ENCODE results near the gene TOE1. TPM values are rescaled to one million over a fixed set of nuclear protein-coding genes. Genes with fewer than 3 reads are reported as not detected.
A peak's percentile ranks its signal among the peaks of the same experiment; 100 is the strongest.

Gene TOE1
- total and polyA plus RNA-seq, 9 of the 15 experiments (the other 6 are each of a cell fraction or from before 2014, with no cell fraction given) = 32.1 to 85.7 (median 38.0) TPM

GRCh38 chr1:45299981-45300668 lies 39.8 kb upstream of the TOE1 start (continued):
- TF ChIP-seq, protein P1, sequence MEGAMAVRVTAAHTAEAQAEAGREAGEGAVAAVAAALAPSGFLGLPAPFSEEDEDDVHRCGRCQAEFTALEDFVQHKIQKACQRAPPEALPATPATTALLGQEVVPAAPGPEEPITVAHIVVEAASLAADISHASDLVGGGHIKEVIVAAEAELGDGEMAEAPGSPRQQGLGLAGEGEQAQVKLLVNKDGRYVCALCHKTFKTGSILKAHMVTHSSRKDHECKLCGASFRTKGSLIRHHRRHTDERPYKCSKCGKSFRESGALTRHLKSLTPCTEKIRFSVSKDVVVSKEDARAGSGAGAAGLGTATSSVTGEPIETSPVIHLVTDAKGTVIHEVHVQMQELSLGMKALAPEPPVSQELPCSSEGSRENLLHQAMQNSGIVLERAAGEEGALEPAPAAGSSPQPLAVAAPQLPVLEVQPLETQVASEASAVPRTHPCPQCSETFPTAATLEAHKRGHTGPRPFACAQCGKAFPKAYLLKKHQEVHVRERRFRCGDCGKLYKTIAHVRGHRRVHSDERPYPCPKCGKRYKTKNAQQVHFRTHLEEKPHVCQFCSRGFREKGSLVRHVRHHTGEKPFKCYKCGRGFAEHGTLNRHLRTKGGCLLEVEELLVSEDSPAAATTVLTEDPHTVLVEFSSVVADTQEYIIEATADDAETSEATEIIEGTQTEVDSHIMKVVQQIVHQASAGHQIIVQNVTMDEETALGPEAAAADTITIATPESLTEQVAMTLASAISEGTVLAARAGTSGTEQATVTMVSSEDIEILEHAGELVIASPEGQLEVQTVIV (CRISPR knock-in tag; IDR thresholded peaks at IDR 0.05; ENCODE audit: borderline replicate concordance) = no peak
- TF ChIP-seq SREBF1 (IDR thresholded peaks at IDR 0.05; ENCODE audit: borderline replicate concordance, low read depth, low read length) = no peak
- no peak for TF ChIP-seq MLLT1 (IDR thresholded peaks at IDR 0.05)
- no peak for TF ChIP-seq ZFP36 (IDR thresholded peaks at IDR 0.05; ENCODE audit: low read depth, low read length, partially characterized antibody)
- TF ChIP-seq ZZZ3 (IDR thresholded peaks at IDR 0.05) = no peak
- no peak for TF ChIP-seq PBX2 (CRISPR knock-in tag; IDR thresholded peaks at IDR 0.05; ENCODE audit: low read depth)
- TF ChIP-seq PBX2 (tag; conservative IDR thresholded peaks at IDR 0.05; ENCODE audit: low read depth) = no peak
- TF ChIP-seq SP2 (IDR thresholded peaks at IDR 0.05; ENCODE audit: extremely low read depth, low read depth, low read length, poor library complexity, severe bottlenecking) = no peak
- TF ChIP-seq RAD21 (CRISPR knock-in tag; conservative IDR thresholded peaks at IDR 0.05 in 1 of 2, IDR thresholded peaks at IDR 0.05 in 1 of 2) = peak; percentile 96 to 97
- 0 out of 2 replicates have a peak, but pooled peaks have one; percentile 64 for TF ChIP-seq FOXK1 (CRISPR knock-in tag; IDR thresholded peaks at IDR 0.05; ENCODE audit: borderline replicate concordance)
- TF ChIP-seq, protein P2, sequence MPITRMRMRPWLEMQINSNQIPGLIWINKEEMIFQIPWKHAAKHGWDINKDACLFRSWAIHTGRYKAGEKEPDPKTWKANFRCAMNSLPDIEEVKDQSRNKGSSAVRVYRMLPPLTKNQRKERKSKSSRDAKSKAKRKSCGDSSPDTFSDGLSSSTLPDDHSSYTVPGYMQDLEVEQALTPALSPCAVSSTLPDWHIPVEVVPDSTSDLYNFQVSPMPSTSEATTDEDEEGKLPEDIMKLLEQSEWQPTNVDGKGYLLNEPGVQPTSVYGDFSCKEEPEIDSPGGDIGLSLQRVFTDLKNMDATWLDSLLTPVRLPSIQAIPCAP (CRISPR knock-in tag; IDR thresholded peaks at IDR 0.05; ENCODE audit: borderline replicate concordance) = no peak
- no peak for TF ChIP-seq KHSRP (IDR thresholded peaks at IDR 0.05)
- no peak for TF ChIP-seq ZNF717 (CRISPR knock-in tag; IDR thresholded peaks at IDR 0.05)
- TF ChIP-seq, protein P3, sequence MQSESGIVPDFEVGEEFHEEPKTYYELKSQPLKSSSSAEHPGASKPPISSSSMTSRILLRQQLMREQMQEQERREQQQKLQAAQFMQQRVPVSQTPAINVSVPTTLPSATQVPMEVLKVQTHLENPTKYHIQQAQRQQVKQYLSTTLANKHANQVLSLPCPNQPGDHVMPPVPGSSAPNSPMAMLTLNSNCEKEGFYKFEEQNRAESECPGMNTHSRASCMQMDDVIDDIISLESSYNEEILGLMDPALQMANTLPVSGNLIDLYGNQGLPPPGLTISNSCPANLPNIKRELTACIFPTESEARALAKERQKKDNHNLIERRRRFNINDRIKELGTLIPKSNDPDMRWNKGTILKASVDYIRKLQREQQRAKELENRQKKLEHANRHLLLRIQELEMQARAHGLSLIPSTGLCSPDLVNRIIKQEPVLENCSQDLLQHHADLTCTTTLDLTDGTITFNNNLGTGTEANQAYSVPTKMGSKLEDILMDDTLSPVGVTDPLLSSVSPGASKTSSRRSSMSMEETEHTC (IDR thresholded peaks at IDR 0.05) = no peak
- TF ChIP-seq EP300 (IDR thresholded peaks at IDR 0.05; ENCODE audit: low read length) = peak; percentile 22; the same call in 1 of the 2 replicates
- TF ChIP-seq HNRNPK (IDR thresholded peaks at IDR 0.05; ENCODE audit: low read depth, low read length, poor library complexity, severe bottlenecking) = no peak
- TF ChIP-seq NFIC (IDR thresholded peaks at IDR 0.05) = no peak
- TF ChIP-seq CEBPG (CRISPR knock-in tag; IDR thresholded peaks at IDR 0.05) = no peak; the same call in 1 of the 2 replicates
- peak in 1 of 2 experiments; percentile 46; a peak in 1 of 4 replicates for TF ChIP-seq CEBPG (tag; conservative IDR thresholded peaks at IDR 0.05 in 1 of 2, IDR thresholded peaks at IDR 0.05 in 1 of 2)

Measured in K562 (cell line).